ENCODE results near the gene ABTB2. TPM values are rescaled to one million over a fixed set of nuclear protein-coding genes. Genes with fewer than 3 reads are reported as not detected.

ABTB2 gene
- total RNA-seq, 2 experiments from 2014 or later: 0.97 TPM

DNA sequence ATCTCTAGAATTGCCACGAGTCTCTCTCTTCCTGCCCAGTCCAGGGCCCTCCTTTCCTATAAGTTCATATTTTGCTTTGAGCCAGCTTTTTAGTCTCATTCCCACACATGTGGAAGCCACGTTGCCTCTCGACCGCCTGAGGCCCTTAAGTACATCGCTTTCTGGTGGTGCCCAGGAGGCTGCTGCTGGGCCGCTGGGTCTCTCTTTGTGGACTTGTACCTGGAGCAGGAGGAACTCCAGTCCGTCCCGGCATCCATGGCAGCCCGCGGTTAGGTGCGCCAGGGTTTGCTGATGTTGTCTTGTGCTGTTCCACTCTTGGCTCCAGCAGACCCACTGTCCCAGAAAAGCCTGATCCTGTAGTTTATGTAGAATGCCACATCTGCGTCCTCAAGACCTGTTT lies 211.4 kb downstream of the ABTB2 start:
- CTCF ChIA-PET: interaction anchor here (1.0 kb wide), 1 partner anchor 10 kb away, joined by 5 read pairs; no protein-coding TSS in a partner anchor
- Mint-ChIP-seq H3K36me3 (ENCODE audit: low read depth) (peaks cover 47% of the 10 kb centered on the region), H3K27ac (no peak overlapping the region)

DNA sequence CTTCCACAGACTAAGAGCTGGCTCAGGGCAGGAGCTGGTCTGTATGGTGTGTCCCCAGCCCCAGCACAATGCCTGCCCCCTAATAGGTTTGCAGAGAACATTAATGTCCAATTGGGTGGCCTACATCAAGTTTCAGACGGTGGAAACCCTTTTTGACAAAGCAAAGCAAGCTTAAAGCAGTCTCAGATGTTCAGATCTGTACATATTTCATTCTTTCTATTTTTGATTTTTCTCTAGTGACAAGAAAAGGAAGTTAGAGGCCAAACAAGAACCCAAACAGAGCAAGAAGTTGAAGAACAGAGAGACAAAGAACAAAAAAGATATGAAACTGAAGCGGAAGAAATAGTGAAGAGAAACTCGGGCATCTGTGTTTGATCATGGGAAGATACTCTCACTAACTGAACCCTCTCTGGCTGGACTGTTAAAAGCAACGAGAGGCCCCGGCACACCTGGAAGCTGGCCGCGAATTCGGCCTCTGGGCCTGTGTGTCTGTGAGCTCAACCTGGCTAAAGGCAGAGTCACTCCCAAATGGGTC lies 211.9 kb downstream of the ABTB2 start:
- POLR2A ChIA-PET: interaction anchor here (0.6 kb wide), 1 partner anchor 1216 kb away, joined by 3 read pairs; no protein-coding TSS in a partner anchor
- Mint-ChIP-seq H3K4me1 (ENCODE audit: low read depth) (no peaks in the 10 kb centered on the region), H3K4me3 (no peak overlapping the region), H3K9me3 (ENCODE audit: insufficient read depth) (no peaks in the 10 kb centered on the region), H3K27me3 (ENCODE audit: low read depth) (no peaks in the 10 kb centered on the region), H3K27ac (no peak overlapping the region), H3K36me3 (ENCODE audit: low read depth) (peaks cover 52% of the 10 kb centered on the region)
- DNase-seq (no peak), ATAC-seq (no peak)
- CTCF ChIA-PET: interaction anchor here (1.0 kb wide), 1 partner anchor 10 kb away, joined by 5 read pairs; no protein-coding TSS in a partner anchor

More for the DNA sequence above, 211.4 kb downstream of the ABTB2 start:
- POLR2A ChIA-PET: interaction anchor here (0.6 kb wide), 1 partner anchor 1215 kb away, joined by 3 read pairs; no protein-coding TSS in a partner anchor
- Mint-ChIP-seq H3K4me3 (no peak overlapping the region), H3K4me1 (ENCODE audit: low read depth) (no peaks in the 10 kb centered on the region), H3K9me3 (ENCODE audit: insufficient read depth) (no peaks in the 10 kb centered on the region), H3K27me3 (ENCODE audit: low read depth) (no peaks in the 10 kb centered on the region)
- DNase-seq (no peak), ATAC-seq (no peak)

DNA sequence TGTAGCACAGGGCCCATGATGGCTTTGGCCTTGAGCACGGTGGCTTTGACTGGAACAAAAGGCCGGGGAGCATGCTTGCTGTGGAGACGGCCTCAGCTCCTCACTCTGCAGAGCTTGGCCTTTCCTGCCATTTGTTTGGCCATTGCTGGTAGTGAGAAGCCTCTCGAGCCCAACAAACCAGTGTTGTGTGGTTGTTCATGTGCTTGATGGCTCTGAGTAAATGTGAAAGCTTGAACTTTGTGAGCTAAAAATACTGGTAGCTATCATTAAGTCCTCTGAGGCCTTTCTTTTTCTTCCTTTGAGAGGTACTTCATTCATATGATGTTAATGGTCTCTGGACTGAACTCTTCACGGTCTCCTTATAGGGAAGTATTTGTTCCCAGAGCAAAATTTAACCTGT lies 212.7 kb downstream of the ABTB2 start:
- ChIA-PET POLR2A (no interaction called here), CTCF (no interaction called here)
- Mint-ChIP-seq H3K4me1 (ENCODE audit: low read depth) (no peaks in the 10 kb centered on the region), H3K27ac (no peak overlapping the region), H3K4me3 (no peak overlapping the region), H3K36me3 (ENCODE audit: low read depth) (peaks cover 59% of the 10 kb centered on the region), H3K9me3 (ENCODE audit: insufficient read depth) (no peaks in the 10 kb centered on the region), H3K27me3 (ENCODE audit: low read depth) (no peaks in the 10 kb centered on the region)
- ATAC-seq (no peak), DNase-seq (no peak)

DNA sequence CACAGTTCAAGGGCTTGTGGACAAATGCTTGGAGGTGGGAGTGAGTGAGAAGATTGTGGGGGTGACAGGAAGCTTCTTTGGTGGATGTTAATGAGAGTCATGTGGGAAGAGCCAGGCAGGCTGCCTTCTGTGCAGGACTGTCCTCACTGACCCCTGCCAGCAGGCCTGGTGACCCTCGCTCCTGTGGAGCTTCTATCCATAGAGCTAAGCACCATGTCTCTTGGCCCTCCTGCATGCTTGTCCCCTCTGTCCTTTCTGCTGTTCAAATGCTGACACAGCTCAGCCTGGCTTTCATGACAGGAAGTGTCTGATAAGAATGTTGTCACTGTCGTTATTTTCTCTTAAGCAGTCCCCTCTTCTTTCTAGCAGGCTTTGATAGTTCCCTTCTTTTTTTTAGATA lies 214.8 kb downstream of the ABTB2 start:
- ChIA-PET POLR2A (interaction anchor here (1.5 kb wide), 1 partner anchor 11 kb away, joined by 4 read pairs; no protein-coding TSS in a partner anchor), CTCF (no interaction called here)
- Mint-ChIP-seq H3K4me3 (no peak overlapping the region), H3K9me3 (ENCODE audit: insufficient read depth) (no peaks in the 10 kb centered on the region), H3K4me1 (ENCODE audit: low read depth) (no peaks in the 10 kb centered on the region), H3K27me3 (ENCODE audit: low read depth) (no peaks in the 10 kb centered on the region), H3K27ac (peak overlapping the region; percentile 28), H3K36me3 (ENCODE audit: low read depth) (peaks cover 61% of the 10 kb centered on the region)
- no peak for DNase-seq
- no peak for ATAC-seq

DNA sequence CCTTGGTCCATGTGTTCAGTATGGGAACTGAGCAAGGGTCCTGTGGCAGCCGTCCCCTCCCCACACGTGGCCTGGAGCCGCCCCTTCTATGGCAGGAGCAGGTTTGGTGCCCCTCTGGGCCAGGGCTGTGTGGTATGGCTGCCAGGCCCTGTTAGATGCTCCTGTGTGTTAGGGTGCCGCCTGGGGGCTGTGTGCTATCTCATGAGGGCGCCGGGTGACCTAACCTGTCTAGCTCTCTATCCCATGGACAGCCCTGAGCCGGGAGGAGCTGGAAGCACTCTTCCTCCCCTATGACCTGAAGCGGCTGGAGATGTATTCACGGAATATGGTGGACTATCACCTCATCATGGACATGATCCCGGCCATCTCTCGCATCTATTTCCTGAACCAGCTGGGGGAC lies 217.7 kb downstream of the ABTB2 start:
- Mint-ChIP-seq H3K36me3 (ENCODE audit: low read depth) (peaks cover 61% of the 10 kb centered on the region), H3K4me1 (ENCODE audit: low read depth) (no peaks in the 10 kb centered on the region), H3K9me3 (ENCODE audit: insufficient read depth) (no peaks in the 10 kb centered on the region), H3K27ac (no peak overlapping the region), H3K4me3 (no peak overlapping the region), H3K27me3 (ENCODE audit: low read depth) (no peaks in the 10 kb centered on the region)
- CTCF ChIA-PET: interaction anchor here (0.6 to 1.7 kb wide), 4 partner anchors 9 to 143 kb away, joined by 3 to 4 read pairs (median 3); no protein-coding TSS in a partner anchor
- POLR2A ChIA-PET: interaction anchor here (0.8 kb wide), 1 partner anchor 34 kb away, joined by 3 read pairs; the partner anchor contains the start of gene NAT10
- no peak for ATAC-seq
- no peak for DNase-seq

DNA sequence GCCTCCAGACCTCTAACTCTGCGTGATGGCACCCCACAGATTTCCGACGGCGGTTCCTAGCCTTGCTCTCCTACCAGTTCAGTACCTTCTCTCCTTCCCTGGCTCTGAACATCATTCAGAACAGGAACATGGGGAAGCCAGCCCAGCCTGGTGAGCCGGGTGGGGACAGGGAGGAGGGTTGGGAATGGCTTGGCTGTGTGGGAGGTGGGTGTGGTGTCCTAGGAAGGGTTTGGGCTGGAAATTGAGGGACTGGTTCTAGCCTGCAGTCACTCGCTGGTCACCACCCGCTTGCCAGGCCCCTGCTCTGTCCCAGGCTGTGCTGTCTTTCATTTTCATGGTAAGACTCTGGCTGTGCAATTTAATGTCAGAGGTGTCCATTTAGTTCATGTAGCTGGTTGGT lies 218.5 kb downstream of the ABTB2 start:
- Mint-ChIP-seq H3K27ac (no peak overlapping the region), H3K36me3 (ENCODE audit: low read depth) (peaks cover 61% of the 10 kb centered on the region), H3K27me3 (ENCODE audit: low read depth) (no peaks in the 10 kb centered on the region), H3K9me3 (ENCODE audit: insufficient read depth) (no peaks in the 10 kb centered on the region), H3K4me1 (ENCODE audit: low read depth) (no peaks in the 10 kb centered on the region), H3K4me3 (no peak overlapping the region)
- ChIA-PET CTCF (interaction anchor here (0.8 to 1.7 kb wide), 2 partner anchors 9 kb away, joined by 3 to 4 read pairs; no protein-coding TSS in a partner anchor), POLR2A (no interaction called here)
- DNase-seq (no peak), ATAC-seq (no peak)

DNA sequence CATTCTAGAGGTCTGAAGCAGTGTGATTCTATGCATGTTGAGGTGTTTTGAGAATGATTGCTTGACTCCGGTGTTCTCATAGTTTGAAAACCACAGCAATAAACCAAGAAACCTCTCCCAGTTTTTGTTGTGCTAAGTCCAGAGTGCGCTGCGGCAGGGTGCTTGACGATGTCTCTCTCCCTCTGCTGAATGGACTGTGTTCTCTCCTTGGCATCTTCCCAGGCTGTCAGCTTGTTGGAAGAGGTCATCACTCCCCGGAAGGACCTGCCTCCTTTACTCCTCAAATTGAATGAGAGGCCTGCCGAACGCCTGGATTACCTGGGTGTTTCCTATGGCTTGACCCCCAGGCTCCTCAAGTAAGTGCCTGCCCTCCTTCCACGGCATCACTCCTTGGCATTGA lies 221.4 kb downstream of the ABTB2 start:
- CTCF ChIA-PET: interaction anchor here (0.7 to 1.3 kb wide), 3 partner anchors 10 to 221 kb away, joined by 3 to 5 read pairs (median 3); partner anchors contain the start of gene ABTB2
- Mint-ChIP-seq H3K4me3 (no peak overlapping the region), H3K9me3 (ENCODE audit: insufficient read depth) (no peaks in the 10 kb centered on the region), H3K27me3 (ENCODE audit: low read depth) (no peaks in the 10 kb centered on the region), H3K36me3 (ENCODE audit: low read depth) (peaks cover 59% of the 10 kb centered on the region), H3K27ac (no peak overlapping the region), H3K4me1 (ENCODE audit: low read depth) (no peaks in the 10 kb centered on the region)
- no peak for DNase-seq
- ATAC-seq: no peak
- POLR2A ChIA-PET: no interaction called here

DNA sequence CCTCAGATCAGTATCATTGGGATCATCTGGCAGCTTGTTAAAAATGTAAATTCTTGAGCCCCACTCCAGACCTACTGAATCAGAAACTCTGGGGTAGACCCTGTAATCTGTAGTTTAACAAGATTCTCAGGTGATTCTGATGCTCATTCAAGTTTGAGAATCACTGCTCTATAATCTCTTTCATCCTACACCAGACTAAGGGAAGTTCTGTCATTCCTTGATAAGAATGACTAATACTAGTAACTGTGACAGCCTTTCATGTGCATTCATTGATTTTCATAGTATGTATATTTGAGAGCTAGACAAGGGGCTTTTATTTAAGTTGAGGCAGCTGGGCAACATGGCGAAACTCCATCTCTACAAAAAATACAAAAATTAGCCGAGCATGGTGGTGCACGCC lies 222.4 kb downstream of the ABTB2 start:
- CTCF ChIA-PET: interaction anchor here (0.7 to 1.2 kb wide), 3 partner anchors 11 to 222 kb away, joined by 3 to 5 read pairs (median 3); partner anchors contain the start of gene ABTB2
- H3K36me3 Mint-ChIP-seq (ENCODE audit: low read depth): peaks cover 55% of the 10 kb centered on the region

DNA sequence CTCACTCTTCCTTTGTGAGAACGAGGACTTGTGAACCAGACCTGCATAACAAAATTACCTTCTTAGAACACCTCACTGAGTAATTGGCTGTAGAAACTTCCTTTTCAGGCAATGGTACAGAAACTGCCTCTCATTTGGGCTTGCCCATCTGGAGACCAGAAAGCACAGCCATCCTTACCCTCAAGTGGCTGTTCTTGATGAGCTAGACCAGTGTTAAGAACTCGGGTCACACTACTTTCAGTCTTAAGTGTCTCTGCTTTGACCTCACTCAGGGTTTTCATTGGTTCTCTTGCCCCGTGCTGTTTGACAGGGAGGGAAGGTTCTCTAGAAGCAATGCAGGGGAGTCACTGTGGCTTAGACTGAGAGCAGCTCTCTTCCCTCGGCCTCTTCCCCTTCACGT lies 223.0 kb downstream of the ABTB2 start:
- Mint-ChIP-seq H3K9me3 (ENCODE audit: insufficient read depth) (no peaks in the 10 kb centered on the region), H3K4me3 (no peak overlapping the region), H3K4me1 (ENCODE audit: low read depth) (no peaks in the 10 kb centered on the region), H3K27me3 (ENCODE audit: low read depth) (no peaks in the 10 kb centered on the region), H3K27ac (no peak overlapping the region), H3K36me3 (ENCODE audit: low read depth) (peaks cover 58% of the 10 kb centered on the region)
- ChIA-PET CTCF (interaction anchor here (1.2 kb wide), 1 partner anchor 39 kb away, joined by 3 read pairs; no protein-coding TSS in a partner anchor), POLR2A (no interaction called here)
- ATAC-seq (no peak), DNase-seq (no peak)

More for the DNA sequence above, 222.4 kb downstream of the ABTB2 start:
- Mint-ChIP-seq H3K9me3 (ENCODE audit: insufficient read depth) (no peaks in the 10 kb centered on the region), H3K4me1 (ENCODE audit: low read depth) (no peaks in the 10 kb centered on the region), H3K27ac (peak overlapping the region; percentile 26), H3K4me3 (no peak overlapping the region), H3K27me3 (ENCODE audit: low read depth) (no peaks in the 10 kb centered on the region)
- no peak for DNase-seq
- POLR2A ChIA-PET: no interaction called here
- no peak for ATAC-seq

DNA sequence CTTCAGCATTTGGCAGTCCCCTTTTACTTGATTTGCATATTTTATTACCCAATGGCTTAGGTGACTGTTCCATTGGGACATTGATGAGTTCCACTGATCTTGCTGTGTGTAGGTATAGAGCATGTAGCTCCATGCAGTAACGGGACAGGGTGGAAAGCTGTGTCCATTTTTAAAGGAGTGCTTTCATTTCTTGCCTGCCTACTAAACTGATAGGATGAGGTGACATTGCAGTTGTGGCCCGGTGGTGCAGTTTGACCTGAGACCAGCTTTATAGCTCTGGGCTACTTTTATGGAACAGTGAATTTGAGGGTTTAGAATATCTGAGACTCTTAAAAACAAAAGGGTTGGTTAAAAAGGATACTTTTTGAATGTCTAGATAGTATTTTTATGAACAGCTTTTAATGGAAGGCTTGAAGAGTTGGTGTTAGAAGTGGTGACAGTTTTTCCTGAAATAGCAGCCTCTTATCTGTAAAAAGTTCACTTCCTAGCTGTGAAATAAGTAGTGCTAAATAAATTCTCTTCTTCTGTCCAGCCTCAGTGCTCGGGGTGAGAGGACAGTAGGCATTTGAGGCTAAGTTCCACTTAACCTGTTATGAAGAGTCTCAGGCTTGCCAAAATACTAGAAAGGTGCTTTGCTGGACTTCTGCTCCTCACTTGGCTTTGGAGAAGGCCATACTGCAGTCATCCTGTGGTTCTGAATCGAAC lies 225.4 kb downstream of the ABTB2 start:
- Mint-ChIP-seq H3K27ac (no peak overlapping the region), H3K36me3 (ENCODE audit: low read depth) (peaks cover 53% of the 10 kb centered on the region), H3K9me3 (ENCODE audit: insufficient read depth) (no peaks in the 10 kb centered on the region), H3K27me3 (ENCODE audit: low read depth) (no peaks in the 10 kb centered on the region), H3K4me3 (no peak overlapping the region), H3K4me1 (ENCODE audit: low read depth) (no peaks in the 10 kb centered on the region)
- no peak for ATAC-seq
- no peak for DNase-seq
- CTCF ChIA-PET: interaction anchor here (1.2 kb wide), 1 partner anchor 42 kb away, joined by 3 read pairs; no protein-coding TSS in a partner anchor
- POLR2A ChIA-PET: interaction anchor here (1.0 to 1.9 kb wide), 2 partner anchors 10 to 27 kb away, joined by 4 read pairs; partner anchors contain the start of gene NAT10

DNA sequence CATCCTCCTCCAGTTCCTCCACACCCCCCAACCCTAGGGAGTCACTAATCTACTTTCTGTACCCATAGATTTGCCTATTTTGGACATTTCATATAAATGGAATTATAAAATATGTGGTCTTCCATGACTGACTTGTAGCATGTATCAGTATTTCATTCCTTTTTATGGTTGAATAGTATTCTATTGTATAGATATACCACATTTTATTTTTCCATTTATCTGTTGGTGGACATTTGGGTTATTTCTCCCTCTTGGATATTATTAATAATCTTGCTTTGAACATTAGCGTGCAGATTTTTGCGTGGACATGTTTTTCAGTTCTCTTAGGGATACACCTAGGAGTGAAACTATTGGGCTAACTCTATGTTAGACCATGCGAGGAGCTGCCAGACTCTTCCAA lies 229.0 kb downstream of the ABTB2 start:
- ChIA-PET CTCF (no interaction called here), POLR2A (no interaction called here)
- Mint-ChIP-seq H3K4me1 (ENCODE audit: low read depth) (no peaks in the 10 kb centered on the region), H3K9me3 (ENCODE audit: insufficient read depth) (no peaks in the 10 kb centered on the region), H3K27ac (no peak overlapping the region), H3K27me3 (ENCODE audit: low read depth) (no peaks in the 10 kb centered on the region), H3K4me3 (no peak overlapping the region), H3K36me3 (ENCODE audit: low read depth) (peaks cover 66% of the 10 kb centered on the region)
- DNase-seq: no peak
- ATAC-seq: no peak

Data from activated CD8-positive, alpha-beta T cell treated with anti-CD3 and anti-CD28 coated beads, Interleukin-2, amount 10 ng/mL, durations not matched to agents 7 days and 5 days (primary cell).